CD4-positive, alpha-beta T cell treated with Interleukin-4 for 1 hour (primary cell): ENCODE data around the gene ADGRA3.

ENCODE experiments used
- DNase-seq, 2 donors: peaks; one replicate each; pipeline ENCODE4 v3.0.0-alpha.2; 2020 to 2022

Gene ADGRA3

DNA sequence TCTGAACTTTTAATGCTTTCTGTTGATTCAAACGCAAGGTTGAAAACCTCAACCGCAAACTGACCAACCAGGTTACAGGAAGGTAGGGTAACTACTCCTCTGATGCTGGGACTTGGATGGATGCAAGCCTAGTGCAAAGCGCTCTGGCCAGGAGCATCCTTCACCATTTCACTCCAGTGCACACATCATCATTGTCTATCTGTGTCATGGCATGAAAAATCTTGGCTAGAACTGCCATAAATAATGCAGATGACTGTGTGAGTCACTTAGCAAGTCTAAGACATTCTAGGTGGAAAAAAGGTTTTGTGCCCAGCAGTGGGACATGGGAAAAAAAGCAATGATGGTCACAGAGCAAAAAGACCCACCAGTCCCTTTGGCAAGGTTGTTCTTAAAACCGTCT is 10.9 kb downstream of the ADGRA3 start:
- DNase-seq: no peak

DNA sequence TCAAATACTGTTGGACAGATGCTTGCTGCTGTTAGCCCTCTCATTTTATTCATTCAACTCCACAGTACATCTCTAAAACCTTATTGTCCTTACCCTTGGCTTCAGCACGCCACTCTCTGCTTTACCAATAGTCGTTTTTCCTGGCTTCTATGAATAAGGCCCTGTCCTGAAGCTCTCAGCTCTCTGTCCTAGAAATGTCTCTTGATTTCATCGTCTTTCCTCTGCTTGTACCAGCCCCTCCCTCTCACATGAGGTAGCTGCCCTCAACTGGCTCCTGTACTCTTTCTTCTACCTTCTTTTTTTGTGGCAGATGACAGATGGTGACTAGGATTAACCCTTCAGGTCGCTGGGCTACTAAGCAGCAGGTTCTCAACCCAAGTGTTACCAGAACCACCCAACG is 11.4 kb downstream of the ADGRA3 start:
- DNase-seq: no peak

DNA sequence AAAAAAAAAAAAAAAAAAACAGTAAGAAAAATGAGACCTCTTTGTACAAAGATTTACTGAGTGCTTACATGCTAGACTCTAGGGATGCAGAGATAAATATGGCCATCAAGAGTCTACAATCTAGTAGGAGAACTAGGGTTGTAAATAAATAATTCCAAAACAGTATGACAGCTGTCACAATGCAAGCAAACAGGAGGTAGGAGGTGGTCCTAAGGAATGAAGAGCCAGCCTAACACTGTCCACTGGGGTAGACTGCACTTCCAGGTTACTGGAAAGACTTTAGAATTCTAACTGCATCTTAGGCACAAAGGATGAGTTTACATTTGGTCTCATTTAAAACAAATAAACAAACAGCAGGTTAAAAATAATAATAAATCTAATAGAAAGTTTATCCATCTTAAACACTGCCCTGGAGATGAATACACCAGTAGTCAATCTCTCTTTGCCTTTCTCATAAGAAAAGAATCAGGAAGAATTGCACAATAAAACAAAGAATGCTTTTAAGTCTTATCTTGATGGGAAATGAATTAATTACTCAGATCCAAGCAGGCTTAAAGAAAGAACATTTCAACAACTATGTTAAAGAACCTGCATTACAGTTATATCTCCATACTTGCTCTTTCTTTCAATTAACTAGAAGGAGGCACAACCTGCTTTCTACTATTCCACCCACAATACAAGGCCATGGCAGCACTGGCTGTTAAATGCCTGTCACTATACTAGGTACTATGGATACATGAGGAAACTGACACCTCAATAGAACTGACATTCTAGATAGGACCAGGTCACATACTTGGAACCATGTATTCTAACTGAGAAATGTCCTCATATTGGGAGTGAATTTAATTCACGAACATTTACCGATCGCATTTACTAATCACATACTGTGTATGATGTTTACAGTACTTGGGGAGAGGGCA is 12.7 kb downstream of the ADGRA3 start:
- DNase-seq: no peak

DNA sequence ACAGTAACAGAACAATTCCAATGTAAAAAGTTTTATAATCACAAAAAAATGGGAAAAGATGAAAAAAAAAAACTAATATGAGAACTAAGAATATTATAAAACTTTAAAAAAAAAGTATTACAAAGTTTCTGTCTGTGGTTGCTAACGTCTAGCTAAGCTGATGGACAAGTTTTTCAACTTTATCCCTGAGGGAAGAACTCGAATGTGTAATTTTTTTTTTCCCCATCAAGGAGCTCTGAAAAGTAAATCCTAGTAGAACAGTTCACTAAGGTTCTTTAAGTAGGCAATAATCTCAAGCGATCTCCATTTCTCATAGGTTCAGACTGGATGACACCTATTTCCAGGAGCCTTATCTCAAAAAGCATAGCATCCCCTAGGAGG is 14.2 kb downstream of the ADGRA3 start:
- no peak for DNase-seq

DNA sequence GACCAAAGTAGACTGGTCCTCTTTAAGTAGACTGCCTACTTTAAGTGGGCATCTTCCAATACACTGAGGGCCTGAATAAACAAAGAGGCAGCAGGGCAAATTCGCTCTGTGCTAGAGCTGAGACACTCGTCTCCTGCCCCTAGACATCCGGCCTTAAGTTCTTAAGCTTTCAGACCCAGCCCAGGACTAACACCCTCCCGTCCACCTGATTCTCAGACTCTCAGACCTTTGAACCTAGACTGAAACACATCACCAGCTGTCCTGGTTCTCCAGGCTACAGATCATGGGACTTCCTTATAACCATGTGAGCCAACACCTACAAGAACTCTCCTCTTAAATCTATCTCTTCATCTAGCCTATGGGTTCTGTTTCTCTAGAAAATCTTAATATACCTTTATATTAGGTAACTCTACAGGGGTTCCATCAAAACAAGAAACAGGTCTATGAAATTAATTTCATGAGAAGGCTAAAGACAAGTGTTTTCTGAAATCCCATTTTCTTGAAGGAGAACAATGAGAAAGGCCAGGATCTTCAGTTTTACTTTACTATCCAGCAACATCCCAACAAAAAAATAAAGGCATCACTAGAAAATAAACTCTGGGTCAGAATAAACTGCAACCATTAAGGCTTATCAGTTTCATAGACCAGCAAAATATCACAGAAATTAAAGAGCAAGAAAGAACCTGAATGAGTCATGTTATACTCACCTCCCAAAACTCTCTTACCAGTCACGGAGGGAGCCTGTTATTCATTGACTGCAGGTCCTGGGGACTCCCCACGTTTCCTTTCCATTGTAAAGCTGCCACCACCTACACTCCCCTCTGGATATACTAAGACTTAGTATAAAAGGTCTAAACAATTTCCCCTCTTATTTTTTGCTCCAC is 14.8 kb downstream of the ADGRA3 start:
- DNase-seq: no peak

DNA sequence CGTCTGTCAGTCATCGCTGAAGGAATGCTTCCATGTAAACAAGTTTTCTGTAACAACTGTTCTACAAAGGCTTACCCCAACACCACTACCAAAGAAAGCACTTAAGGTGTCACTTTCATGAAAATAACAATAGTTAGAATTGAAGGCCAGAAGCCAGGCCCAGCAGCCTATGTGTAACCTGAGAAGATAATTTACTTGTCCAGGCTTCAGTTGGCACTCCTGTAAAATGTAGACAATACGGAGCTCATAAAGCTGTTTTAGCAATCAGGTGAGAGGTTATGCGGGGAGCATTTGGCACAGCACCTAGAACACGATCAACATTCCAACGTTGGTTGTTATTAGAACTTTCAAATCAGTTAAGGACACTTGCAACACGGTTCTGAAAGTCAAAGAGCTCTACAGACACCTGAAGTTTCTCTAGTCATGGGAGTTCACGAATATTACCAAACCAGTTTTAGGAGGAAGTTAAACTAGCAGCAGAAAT is 15.7 kb downstream of the ADGRA3 start:
- DNase-seq: no peak

DNA sequence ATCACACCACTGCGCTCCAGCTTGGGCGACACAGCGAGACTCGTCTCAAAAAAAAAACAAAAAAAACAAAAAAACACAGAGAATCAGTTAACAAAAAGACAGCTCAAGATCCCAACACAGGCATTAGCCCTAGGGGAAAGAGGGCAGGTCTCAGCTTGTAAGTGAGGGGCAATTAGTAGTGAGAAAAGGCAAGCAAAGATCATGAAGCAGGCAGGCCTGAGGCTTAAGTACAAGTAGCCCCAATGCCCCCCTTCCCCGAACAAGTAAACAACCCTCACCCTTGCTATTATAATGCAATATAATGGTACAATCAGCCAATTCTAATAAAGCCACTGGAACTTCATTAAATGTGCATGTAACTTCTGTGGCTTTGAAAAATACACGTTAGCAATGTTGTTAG is 17.0 kb downstream of the ADGRA3 start:
- no peak for DNase-seq

DNA sequence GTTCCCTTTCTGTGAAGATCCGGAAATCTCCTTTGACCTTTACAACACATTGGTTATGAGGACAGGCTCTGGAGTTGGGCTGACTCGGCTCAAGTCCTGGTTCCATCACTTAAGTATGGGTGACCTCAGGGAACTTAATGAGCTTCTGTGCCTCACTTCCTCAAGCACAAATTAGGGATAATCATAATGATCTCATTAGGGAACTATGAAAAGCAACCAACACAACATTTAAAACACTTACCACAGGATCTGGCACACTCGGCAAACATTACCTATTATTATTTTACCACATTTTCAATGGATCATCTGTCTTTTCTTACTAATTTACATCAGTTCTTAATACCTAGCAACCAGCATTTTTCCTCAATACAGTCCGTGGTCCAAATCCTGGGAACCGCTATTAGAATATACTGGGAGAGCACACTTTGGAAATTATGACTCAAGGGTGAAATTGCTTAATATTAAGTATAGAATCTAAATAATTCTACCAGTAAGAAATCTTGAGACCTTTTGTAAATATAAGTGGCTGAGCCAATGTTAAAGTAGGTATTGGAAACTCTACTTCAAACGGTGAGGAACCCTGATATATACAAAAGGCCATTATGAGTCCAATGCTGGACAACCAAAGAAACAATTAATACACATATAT is 19.6 kb downstream of the ADGRA3 start:
- DNase-seq: no peak

DNA sequence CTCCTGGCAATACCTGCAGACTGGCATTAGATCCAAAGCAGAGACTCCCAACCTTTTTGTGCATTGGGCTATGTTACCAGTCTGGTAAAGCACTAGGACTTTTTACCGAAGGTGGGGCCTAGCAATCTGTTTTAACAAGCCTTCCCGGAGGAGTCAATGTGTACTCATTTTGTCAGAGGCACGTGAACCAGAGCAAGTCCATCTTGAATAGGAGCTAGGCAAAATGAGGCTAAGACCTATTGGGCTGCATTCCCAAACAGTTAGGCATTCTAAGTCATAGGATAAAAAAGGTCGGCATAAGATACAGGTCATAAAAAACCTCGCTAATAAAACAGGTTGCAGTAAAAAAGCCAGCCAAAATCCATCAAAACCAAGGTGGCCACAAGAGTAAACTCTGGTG is 22.3 kb downstream of the ADGRA3 start:
- DNase-seq: no peak

DNA sequence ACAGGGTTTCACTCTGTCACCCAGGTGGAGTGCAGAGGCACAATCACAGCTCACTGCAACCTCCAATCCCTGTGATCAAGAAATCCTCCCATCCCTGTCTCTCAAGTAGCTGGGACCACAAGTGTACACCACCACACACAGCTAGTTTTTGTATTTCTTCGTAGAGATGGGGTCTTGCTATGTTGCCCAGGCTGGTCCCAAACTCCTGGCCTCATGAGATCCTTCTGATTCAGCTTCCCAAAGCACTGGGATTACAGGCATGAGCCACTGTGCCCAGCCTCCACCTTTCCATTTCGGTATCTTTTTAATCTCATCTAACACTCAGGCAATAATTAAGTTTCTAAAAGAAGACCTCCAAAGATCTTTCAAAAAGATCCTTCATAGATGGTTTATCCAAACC is 22.9 kb downstream of the ADGRA3 start:
- DNase-seq: no peak

DNA sequence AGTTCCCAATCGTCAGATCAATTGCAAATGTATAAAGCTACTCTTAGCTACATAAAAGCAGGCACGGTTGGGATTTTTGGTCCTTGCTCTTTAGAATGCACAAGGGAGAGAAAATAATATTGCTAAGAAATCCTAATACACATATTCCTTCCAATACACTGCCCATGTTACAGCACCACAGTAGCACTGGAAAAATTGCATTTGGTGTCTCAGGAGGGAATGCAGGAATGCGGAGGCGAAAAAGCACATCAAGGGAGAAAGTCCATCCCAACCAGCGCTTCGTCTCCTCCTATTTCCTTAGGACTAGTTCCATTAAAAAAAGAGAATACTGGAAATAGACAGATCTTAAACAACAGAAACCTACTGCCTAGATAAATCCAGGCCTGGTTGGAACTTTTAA is 23.9 kb downstream of the ADGRA3 start:
- no peak for DNase-seq

DNA sequence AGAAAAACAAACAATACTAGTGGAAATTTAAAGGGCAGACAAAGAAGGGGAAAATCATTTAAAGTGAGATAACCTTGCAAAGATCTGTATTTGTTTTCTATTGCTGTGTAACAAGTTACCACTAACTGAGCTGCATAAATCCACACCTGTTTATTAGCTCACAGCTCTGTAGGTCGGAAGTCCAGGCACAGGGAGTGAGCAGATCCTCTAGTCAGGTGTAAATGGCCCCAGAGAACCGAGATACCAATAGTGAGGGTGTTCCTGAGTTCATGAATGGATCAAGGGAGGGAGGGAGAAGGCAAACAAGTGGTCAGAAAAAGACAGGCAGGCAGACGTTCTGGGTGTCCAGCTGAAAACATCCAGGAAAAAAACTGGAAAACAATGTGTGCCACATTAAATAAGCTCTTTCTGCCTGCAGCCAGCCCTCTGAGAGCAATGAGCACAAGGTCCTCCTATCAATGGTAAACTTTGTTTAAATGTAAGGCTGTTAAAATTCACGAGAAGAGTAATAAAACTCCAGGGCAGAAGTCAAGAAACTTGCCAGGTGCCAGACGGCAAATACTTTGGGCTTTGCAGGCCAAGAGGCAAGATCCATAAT is 25.0 kb downstream of the ADGRA3 start:
- no peak for DNase-seq

DNA sequence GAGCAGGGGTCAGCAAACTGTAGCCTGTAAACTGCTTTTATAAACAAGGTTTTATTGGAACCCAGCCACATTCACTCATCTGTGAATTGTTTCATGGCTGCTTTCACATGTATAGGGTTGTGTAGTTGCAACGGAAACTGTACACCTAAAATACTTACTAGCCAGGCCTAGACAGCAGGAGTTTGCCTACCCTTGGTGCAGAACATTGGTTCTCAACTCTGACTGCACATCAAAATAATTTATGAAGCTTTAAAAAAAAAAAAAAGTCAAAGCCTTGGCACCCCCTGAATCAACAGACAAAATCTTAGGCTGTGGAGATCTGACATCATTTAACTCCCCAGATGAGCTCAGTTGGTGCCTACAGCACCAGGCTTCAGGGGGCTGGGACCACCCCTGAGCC is 27.8 kb downstream of the ADGRA3 start:
- DNase-seq: no peak

DNA sequence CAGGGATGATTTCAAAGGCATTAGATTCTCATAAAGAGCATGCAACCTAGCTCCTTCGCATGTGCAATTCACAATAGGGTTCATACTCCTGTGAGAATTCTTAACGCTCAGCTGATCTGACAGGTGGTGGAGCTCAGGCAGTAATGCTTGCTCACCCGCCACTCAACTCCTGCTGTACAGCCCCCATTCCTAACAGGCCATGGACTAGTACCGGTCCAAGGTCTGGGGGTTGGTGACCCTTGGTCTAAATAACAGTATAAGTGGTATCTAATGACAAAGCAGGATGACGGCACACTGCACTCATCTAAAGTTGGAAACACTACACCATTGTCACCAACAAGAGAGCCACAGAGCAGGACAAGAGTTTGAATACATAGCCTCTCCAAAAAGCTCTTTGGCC is 28.5 kb downstream of the ADGRA3 start:
- no peak for DNase-seq

DNA sequence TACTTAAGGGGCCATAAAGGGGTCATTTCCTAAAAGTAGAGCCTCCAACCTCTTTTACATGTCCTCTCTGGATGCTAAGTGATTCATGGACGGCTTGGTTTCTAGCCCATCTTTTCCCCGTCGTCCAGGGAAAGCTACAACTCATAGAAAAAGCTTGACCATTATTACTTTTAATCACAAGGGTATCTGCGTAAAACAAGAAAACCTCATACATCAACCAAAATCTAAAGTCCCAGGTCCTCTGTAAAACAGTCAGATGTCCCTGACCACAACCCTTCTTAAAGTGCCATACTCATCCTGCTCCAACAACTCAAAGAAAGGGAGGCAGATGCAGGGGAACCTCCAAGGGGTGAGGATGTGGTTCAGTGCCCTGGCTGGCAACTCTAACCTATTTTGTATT is 29.6 kb downstream of the ADGRA3 start:
- DNase-seq: no peak

DNA sequence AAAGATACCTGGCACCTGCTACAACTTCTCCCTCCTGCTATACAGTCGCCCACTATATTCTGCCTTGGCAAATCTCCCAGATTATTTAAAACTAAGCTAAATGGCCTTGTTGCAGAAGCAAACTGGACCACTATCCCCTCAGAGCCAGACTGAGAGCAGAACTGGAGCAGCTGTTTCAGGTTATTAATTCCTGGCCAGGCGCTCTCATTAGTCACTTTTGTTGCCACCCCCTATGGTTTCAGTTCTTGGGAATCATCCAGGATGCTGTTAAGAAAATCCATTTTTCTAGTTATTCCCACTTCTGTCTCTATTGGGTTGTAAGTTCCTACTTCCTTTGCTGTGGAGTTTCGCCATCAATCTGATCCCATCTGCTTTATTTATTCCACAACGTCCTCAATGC is 30.1 kb downstream of the ADGRA3 start:
- DNase-seq: no peak

DNA sequence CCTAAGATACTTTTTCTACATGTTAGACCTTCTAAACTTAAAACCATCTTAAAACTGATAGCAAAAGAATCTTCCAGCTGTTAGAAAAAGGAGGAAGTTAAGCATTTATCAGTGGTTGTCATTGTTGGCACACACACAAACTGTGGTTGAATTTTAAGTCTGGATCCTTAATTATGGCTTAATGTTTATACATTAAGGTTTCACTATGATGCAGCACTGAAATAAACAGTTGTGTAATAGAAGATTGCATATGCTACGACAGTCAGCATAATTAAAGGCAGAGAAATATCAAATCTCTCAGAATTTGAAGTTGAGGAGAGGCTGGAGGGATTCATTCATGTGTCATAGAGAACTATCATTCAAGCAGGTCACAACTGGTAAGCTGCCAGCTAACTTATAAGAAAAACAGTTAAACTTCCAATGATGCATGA is 32.3 kb downstream of the ADGRA3 start:
- peak in 1 of 2 donors; percentile 6 for DNase-seq

DNA sequence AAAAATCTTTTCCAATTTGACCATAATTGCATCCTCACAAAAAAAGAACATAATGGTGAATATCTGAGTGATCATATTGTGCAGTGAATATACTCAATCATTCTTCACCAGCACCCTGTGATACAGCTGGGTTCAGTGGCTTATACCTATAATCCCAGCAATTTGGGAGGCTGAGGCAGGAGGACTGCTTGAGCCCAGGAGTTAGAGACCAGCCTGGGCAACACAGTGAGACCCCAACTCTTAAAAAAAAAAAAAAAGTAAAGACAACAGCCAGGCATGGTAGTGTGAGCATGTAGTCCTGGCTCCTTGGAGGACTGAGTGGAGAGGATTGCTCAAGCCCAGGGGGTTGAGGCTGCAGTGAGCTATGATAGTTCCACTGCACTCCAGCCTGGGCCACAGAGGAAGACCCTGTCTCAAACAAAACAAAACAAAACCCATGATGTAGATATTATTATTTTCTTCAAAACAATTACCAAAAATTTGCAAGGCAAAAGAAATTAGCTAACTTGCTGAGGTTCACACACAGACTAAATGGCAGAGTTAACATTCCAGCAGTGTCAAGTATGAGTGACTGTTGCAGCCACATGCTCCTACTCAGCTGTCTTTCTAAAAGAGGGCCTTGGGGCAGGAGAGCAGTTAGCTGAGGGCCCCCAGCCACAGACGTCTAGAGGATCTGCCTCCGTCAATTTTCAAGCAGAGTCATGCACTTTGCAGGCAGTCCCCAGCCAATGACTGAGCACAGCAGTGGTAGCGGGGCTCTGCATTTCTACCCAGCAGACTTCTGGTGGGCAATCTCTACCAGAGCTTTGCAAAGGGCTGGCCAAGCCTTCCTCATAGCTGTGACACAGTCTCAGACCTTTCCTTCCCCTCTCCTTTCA is 33.4 kb downstream of the ADGRA3 start:
- no peak for DNase-seq

DNA sequence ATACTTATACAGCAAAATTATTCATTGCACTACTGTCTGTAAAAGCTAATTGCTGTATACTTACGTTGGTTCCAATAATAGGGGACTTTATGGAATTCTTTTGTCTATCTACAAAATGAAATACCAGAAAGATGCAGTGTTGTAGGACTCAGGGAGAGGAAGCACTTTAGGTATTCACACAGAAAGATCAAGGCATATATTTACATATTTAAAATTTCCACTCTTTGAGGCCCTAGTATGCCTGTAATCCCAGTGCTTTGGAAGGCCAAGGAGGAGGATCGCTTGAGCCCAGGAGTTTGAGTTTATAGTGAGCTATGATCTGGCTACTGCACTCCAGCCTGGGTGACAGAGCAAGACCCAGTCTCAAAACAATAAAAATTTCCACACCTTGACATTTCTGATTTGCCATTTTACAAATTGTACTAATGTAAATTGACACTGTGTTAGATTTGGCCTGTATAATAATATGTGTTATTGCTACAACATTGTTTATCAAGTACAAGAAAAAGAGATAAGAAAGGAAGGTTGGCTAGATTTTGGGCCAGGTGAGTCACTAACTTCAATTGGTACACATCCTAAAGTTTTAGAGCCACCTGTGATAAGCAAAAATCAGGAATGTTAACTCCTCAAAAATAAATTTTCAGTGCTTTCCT is 35.1 kb downstream of the ADGRA3 start:
- no peak for DNase-seq

DNA sequence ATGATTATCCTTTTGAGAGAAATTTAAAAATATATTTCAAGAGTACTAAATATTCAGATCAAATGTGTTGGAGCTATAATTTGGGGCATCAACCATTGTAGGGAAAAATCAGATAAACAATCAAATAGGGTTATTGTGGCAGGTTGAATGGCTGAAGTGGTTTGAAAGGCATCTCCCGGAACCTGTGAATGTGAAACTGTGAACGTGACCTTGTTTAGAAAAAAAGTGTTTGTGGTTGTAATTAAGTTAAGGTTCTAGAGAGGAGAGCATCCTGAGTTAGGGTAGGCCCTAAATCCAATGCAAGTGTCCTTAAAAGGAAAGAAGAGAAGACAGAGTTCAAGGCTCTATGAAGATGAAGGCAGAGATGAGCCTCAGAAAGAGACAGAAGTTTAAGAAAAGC is 37.4 kb downstream of the ADGRA3 start:
- DNase-seq: no peak

DNA sequence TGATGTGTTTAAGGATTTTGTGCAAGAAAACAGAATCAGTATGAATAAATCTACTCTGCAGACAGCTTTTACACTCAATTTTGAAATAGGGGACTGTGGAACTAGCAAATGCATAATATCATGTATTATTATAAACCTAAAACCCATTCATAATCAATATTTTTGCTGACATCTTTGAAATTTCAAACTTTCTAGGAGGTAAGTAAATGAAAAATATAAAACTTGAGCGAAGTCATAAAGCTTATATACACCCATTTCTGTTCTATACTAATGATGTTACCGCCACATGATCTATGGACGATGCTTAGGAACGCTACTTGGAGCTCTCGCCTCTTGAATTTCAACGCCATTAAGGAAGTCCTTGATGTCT is 38.1 kb downstream of the ADGRA3 start:
- DNase-seq: no peak
